Neural cell (in vitro differentiated cells): Measurements from ENCODE around the gene MAPK11. TPM values are rescaled to one million over a fixed set of nuclear protein-coding genes. Genes with fewer than 3 reads are reported as not detected.
"Not testable (repeated sequence)": the region's sequence is repeated elsewhere in the genome, so short reads cannot be mapped to it uniquely, and the experiment has no call there.

Experiments
- H2AFZ ChIP-seq: fragments of 200-600, 300-800 bp; sonication (generic), shearing (Covaris generic); 2 replicates; pipeline ENCODE4 v1.6.0; 2014; ENCODE audit warnings: low read depth, mild to moderate bottlenecking, antibody characterized with exemption, low read length, moderate library complexity
- H3F3A ChIP-seq: fragments of 200-600 bp; shearing (Covaris generic); 2 replicates; pipeline ENCODE4 v1.6.1; 2016; ENCODE audit warnings: mild to moderate bottlenecking, moderate library complexity, mixed read lengths, antibody characterized with exemption, low read length; ENCODE audit not compliant: insufficient read depth, poor library complexity, severe bottlenecking
- H3K27ac ChIP-seq: fragments of 200-600, 300-800 bp; sonication (generic), shearing (Covaris generic); 2 replicates; pipeline ENCODE4 v1.5.1; 2014; ENCODE audit warnings: mild to moderate bottlenecking, low read length, moderate library complexity
- H3K27me3 ChIP-seq: fragments of 300-800, 200-600 bp; sonication (generic), shearing (Covaris generic); 2 replicates; pipeline ENCODE4 v1.6.0; 2014; ENCODE audit warnings: mild to moderate bottlenecking, low read depth, low read length, moderate library complexity; ENCODE audit not compliant: insufficient read depth
- H3K36me3 ChIP-seq: fragments of 300-800, 200-600 bp; sonication (generic), shearing (Covaris generic); 2 replicates; pipeline ENCODE4 v1.5.1; 2014; ENCODE audit warnings: mild to moderate bottlenecking, antibody characterized with exemption, low read length, moderate library complexity; ENCODE audit not compliant: insufficient read depth
- H3K4me2 ChIP-seq: fragments of 300-800, 200-600 bp; sonication (generic), shearing (Covaris generic); 2 replicates; pipeline ENCODE4 v1.6.0; 2014; ENCODE audit warnings: mild to moderate bottlenecking, low read length
- H3K4me3 ChIP-seq: fragments of 300-800, 200-600 bp; sonication (generic), shearing (Covaris generic); 2 replicates; pipeline ENCODE4 v1.5.1; 2014; ENCODE audit warnings: mild to moderate bottlenecking, low read length, moderate library complexity
- H3K79me2 ChIP-seq: fragments of 200-600 bp; shearing (Covaris generic); replicated peaks from 2 replicates; pipeline ENCODE4 v1.6.0; 2014; ENCODE audit warnings: mild to moderate bottlenecking, low read length, moderate library complexity; ENCODE audit not compliant: insufficient read depth
- H3K9ac ChIP-seq: fragments of 300-800, 200-600 bp; sonication (generic), shearing (Covaris generic); 2 replicates; pipeline ENCODE4 v1.6.1; 2016; ENCODE audit warnings: mild to moderate bottlenecking, low read length, mixed read lengths
- H3K9me2 ChIP-seq: fragments of 200-600 bp; shearing (Covaris generic); 2 replicates; pipeline ENCODE4 v1.6.1; 2016; ENCODE audit warnings: mild to moderate bottlenecking, low read length, mixed read lengths; ENCODE audit not compliant: insufficient read depth
- H3K9me3 ChIP-seq: fragments of 200-600, 300-800 bp; sonication (generic), shearing (Covaris generic); 2 replicates; pipeline ENCODE4 v1.6.1; 2016; ENCODE audit warnings: mild to moderate bottlenecking, mixed run types, low read length, moderate library complexity, mixed read lengths
- H4K20me1 ChIP-seq: fragments of 200-600 bp; shearing (Covaris generic); 2 replicates; pipeline ENCODE4 v1.6.1; 2016; ENCODE audit warnings: mild to moderate bottlenecking, mixed run types; ENCODE audit not compliant: insufficient read depth
- CTCF ChIP-seq: fragments of 450-650 bp; IDR thresholded peaks from 2 replicates; pipeline ENCODE4 v1.5.1; 2014; ENCODE audit warnings: antibody characterized with exemption, mild to moderate bottlenecking, moderate library complexity; ENCODE audit not compliant: poor library complexity, severe bottlenecking
- EP300 ChIP-seq: fragments of 450-650 bp; conservative IDR thresholded peaks from 2 replicates; pipeline ENCODE4 v1.6.1; 2014; ENCODE audit warnings: antibody characterized with exemption, mild to moderate bottlenecking, moderate library complexity; ENCODE audit not compliant: poor library complexity, severe bottlenecking
- EZH2 ChIP-seq: fragments of 200-600, 300-800 bp; shearing (Covaris generic), sonication (generic); IDR thresholded peaks from 2 replicates; pipeline ENCODE4 v1.6.1; 2014; ENCODE audit warnings: antibody characterized with exemption, low read length, borderline replicate concordance, mild to moderate bottlenecking; ENCODE audit not compliant: insufficient read depth, poor library complexity, severe bottlenecking
- MXI1 ChIP-seq: fragments of 450-650 bp; conservative IDR thresholded peaks from 2 replicates; pipeline ENCODE4 v1.6.1; 2014; ENCODE audit warnings: antibody characterized with exemption, mild to moderate bottlenecking; ENCODE audit not compliant: poor library complexity, severe bottlenecking
- POLR2AphosphoS5 ChIP-seq: IDR thresholded peaks from 2 replicates; pipeline ENCODE4 v1.6.1; 2012
- RAD21 ChIP-seq: fragments of 450-650 bp; conservative IDR thresholded peaks from 2 replicates; pipeline ENCODE4 v1.6.1; 2014; ENCODE audit warnings: antibody characterized with exemption, mild to moderate bottlenecking, moderate library complexity
- REST ChIP-seq: IDR thresholded peaks from 2 replicates; pipeline ENCODE4 v1.6.1; 2012; ENCODE audit warnings: borderline replicate concordance
- SMC3 ChIP-seq: fragments of 450-650 bp; conservative IDR thresholded peaks from 2 replicates; pipeline ENCODE4 v1.6.1; 2014; ENCODE audit warnings: antibody characterized with exemption, mild to moderate bottlenecking, moderate library complexity; ENCODE audit not compliant: poor library complexity
- TAF1 ChIP-seq: IDR thresholded peaks from 2 replicates; pipeline ENCODE4 v1.6.1; 2012; ENCODE audit warnings: low read depth
- polyA plus RNA-seq: library from polyadenylated mRNA; depleted of rRNA; stranded (reverse); fragments of >200 nt; gene quantifications from 2 replicates; pipeline ENCODE4 v1.2.3, GENCODE V29; 2014

MAPK11 gene
- polyA plus RNA-seq, 1 donor from 2014 or later: 36.3 TPM

GRCh38 chr22:50274311-50274710 lies 4.1 kb upstream of the MAPK11 start:
- Histone ChIP-seq H3K27me3 (no peaks in the 10 kb centered on the region), H3F3A (no peaks in the 10 kb centered on the region)

GRCh38 chr22:50273781-50274180 lies 3.6 kb upstream of the MAPK11 start:
- not testable (repeated sequence) for H4K20me1 ChIP-seq, H3K79me2 ChIP-seq, H3K27ac ChIP-seq, H3K9me2 ChIP-seq, H3K27me3 ChIP-seq, H3K36me3 ChIP-seq, H3F3A ChIP-seq, H3K4me3 ChIP-seq, H3K4me2 ChIP-seq, H3K9me3 ChIP-seq, H2AFZ ChIP-seq, H3K9ac ChIP-seq

More at GRCh38 chr22:50274311-50274710, 4.1 kb upstream of the MAPK11 start:
- no peaks in the 10 kb centered on the region for H4K20me1 ChIP-seq
- no peaks in the 10 kb centered on the region for H3K9me3 ChIP-seq
- H3K9ac ChIP-seq: no peak overlapping the region
- no peaks in the 10 kb centered on the region for H3K79me2 ChIP-seq
- H3K36me3 ChIP-seq: no peaks in the 10 kb centered on the region
- no peaks in the 10 kb centered on the region for H3K9me2 ChIP-seq
- TF ChIP-seq POLR2AphosphoS5 (no peak), TAF1 (no peak), EZH2 (no peak), SMC3 (peak; percentile 21), RAD21 (no peak), EP300 (no peak), MXI1 (no peak), CTCF (peak; percentile 43), REST (no peak)
- H3K4me2 ChIP-seq: no peak overlapping the region
- no peak overlapping the region for H2AFZ ChIP-seq
- no peak overlapping the region for H3K27ac ChIP-seq
- no peak overlapping the region for H3K4me3 ChIP-seq

GRCh38 chr22:50273352-50273751 lies 3.2 kb upstream of the MAPK11 start:
- not testable (repeated sequence) for H3K4me2 ChIP-seq, H3K9me3 ChIP-seq, H3K27ac ChIP-seq, H3K27me3 ChIP-seq, H3K4me3 ChIP-seq, H3K9ac ChIP-seq, H3K36me3 ChIP-seq, H3K79me2 ChIP-seq, H3F3A ChIP-seq, H3K9me2 ChIP-seq, H4K20me1 ChIP-seq, H2AFZ ChIP-seq
